Mesenchymal stem cell (in vitro differentiated cells and primary cell): ENCODE measurements around the gene PRND.

Experiments
- DNase-seq: peaks from one replicate; pipeline ENCODE4 v3.0.0-alpha.2; 2013
- H2AFZ ChIP-seq: one replicate; pipeline ENCODE4 v1.6.1; 2013; ENCODE audit warnings: low read depth, mild to moderate bottlenecking, control low read depth, inconsistent platforms, low read length, moderate library complexity
- H2AK5ac ChIP-seq: 2 replicates; pipeline ENCODE4 v1.6.1; 2013; ENCODE audit warnings: low read length, moderate library complexity, mild to moderate bottlenecking, inconsistent platforms; ENCODE audit not compliant: severe bottlenecking
- H2BK120ac ChIP-seq: one replicate; pipeline ENCODE4 v1.6.1; 2013; ENCODE audit warnings: low read depth, mild to moderate bottlenecking, inconsistent platforms, low read length, moderate library complexity
- H2BK12ac ChIP-seq, 2 experiments: one replicate each; pipeline ENCODE4 v1.6.1; 2013; ENCODE audit warnings: inconsistent platforms in 2 of 2, low read length in 2 of 2, mild to moderate bottlenecking in 2 of 2, moderate library complexity in 2 of 2, control low read depth in 1 of 2
- H2BK15ac ChIP-seq: one replicate; pipeline ENCODE4 v1.6.1; 2013; ENCODE audit warnings: mild to moderate bottlenecking, low read depth, inconsistent platforms; ENCODE audit not compliant: poor library complexity, severe bottlenecking
- H2BK5ac ChIP-seq: 2 replicates; pipeline ENCODE4 v1.6.1; 2013; ENCODE audit warnings: low read depth, mild to moderate bottlenecking, low read length, control low read depth, inconsistent platforms; ENCODE audit not compliant: poor library complexity, severe bottlenecking
- H3K14ac ChIP-seq, 2 experiments: one replicate each; pipeline ENCODE4 v1.6.1; 2013; ENCODE audit warnings: inconsistent platforms in 2 of 2, low read length in 2 of 2, control low read depth in 1 of 2, mild to moderate bottlenecking in 1 of 2, moderate library complexity in 1 of 2
- H3K18ac ChIP-seq, 2 experiments: one replicate each; pipeline ENCODE4 v1.6.1; 2013; ENCODE audit warnings: inconsistent platforms in 2 of 2, low read length in 2 of 2, control low read depth in 1 of 2, low read depth in 1 of 2, mild to moderate bottlenecking in 1 of 2
- H3K23ac ChIP-seq, 2 experiments: one replicate each; pipeline ENCODE4 v1.6.1; 2013; ENCODE audit warnings: inconsistent platforms in 2 of 2, low read length in 2 of 2, mild to moderate bottlenecking in 2 of 2, moderate library complexity in 2 of 2, control low read depth in 1 of 2
- H3K27ac ChIP-seq: 2 replicates; pipeline ENCODE4 v1.5.1; 2013; ENCODE audit warnings: mild to moderate bottlenecking, moderate library complexity, low read length, control low read depth, inconsistent platforms; ENCODE audit not compliant: poor library complexity, severe bottlenecking
- H3K27me3 ChIP-seq, 2 experiments: 2 replicates each; pipeline versions ENCODE4 v1.6.1 to v1.7.0; 2013; ENCODE audit warnings: low read length in 2 of 2, mild to moderate bottlenecking in 2 of 2, moderate library complexity in 2 of 2, control low read depth in 1 of 2, inconsistent platforms in 1 of 2; ENCODE audit not compliant: control insufficient read depth in 1 of 2, insufficient read depth in 1 of 2
- H3K36me3 ChIP-seq, 2 experiments: 2 replicates each; pipeline versions ENCODE4 v1.6.1 to v1.7.0; 2013; ENCODE audit warnings: low read length in 2 of 2, control low read depth in 1 of 2, inconsistent platforms in 1 of 2, low read depth in 1 of 2, mild to moderate bottlenecking in 1 of 2; ENCODE audit not compliant: insufficient read depth in 2 of 2, control insufficient read depth in 1 of 2
- H3K4ac ChIP-seq, 2 experiments: one replicate each; pipeline ENCODE4 v1.6.1; 2013; ENCODE audit warnings: inconsistent platforms in 2 of 2, low read length in 2 of 2, mild to moderate bottlenecking in 2 of 2, moderate library complexity in 2 of 2, control low read depth in 1 of 2, low read depth in 1 of 2
- H3K4me1 ChIP-seq: 2 replicates; pipeline ENCODE4 v1.6.1; 2013; ENCODE audit warnings: low read depth, low read length, control low read depth; ENCODE audit not compliant: control insufficient read depth, insufficient read depth
- H3K4me2 ChIP-seq: 2 replicates; pipeline ENCODE4 v1.6.1; 2013; ENCODE audit warnings: low read length, mild to moderate bottlenecking, inconsistent platforms; ENCODE audit not compliant: poor library complexity, severe bottlenecking
- H3K4me3 ChIP-seq, 2 experiments: 2 replicates each; pipeline versions ENCODE4 v1.5.1 to v1.7.0; 2013; ENCODE audit warnings: low read length in 2 of 2, mild to moderate bottlenecking in 2 of 2, control low read depth in 1 of 2, low read depth in 1 of 2; ENCODE audit not compliant: insufficient read depth in 1 of 2
- H3K79me1 ChIP-seq: replicated peaks from 2 replicates; pipeline ENCODE4 v1.6.1; 2013; ENCODE audit warnings: mild to moderate bottlenecking, control low read depth, low read length, inconsistent platforms; ENCODE audit not compliant: poor library complexity, severe bottlenecking
- H3K9ac ChIP-seq: 2 replicates; pipeline ENCODE4 v1.7.0; 2013; ENCODE audit warnings: mild to moderate bottlenecking, low read length, moderate library complexity
- H3K9me3 ChIP-seq: 2 replicates; pipeline ENCODE4 v1.7.0; 2013; ENCODE audit warnings: mild to moderate bottlenecking, low read length; ENCODE audit not compliant: control insufficient read depth
- H4K8ac ChIP-seq: one replicate; pipeline ENCODE4 v1.6.1; 2013; ENCODE audit warnings: inconsistent platforms, mild to moderate bottlenecking, low read length, moderate library complexity
- H4K91ac ChIP-seq: one replicate; pipeline ENCODE4 v1.6.1; 2013; ENCODE audit warnings: mild to moderate bottlenecking, low read length, inconsistent platforms
- WGBS: methylation state at CpG from one replicate; pipeline ENCODE4 v1.1.7; 2013; ENCODE audit warnings: mixed read lengths; 5-methylcytosine and 5-hydroxymethylcytosine counted together

PRND gene

GRCh38 chr20:4765681-4766080 lies 44.0 kb downstream of the PRND start:
- H3K4ac ChIP-seq: no peak overlapping the region
- H2AFZ ChIP-seq: no peak overlapping the region
- H2BK15ac ChIP-seq: no peak overlapping the region
- H3K4me3 ChIP-seq: no peak overlapping the region
- 100% methylated on average over 3 of the region's 3 CpGs for WGBS
- no peak for DNase-seq
- H4K91ac ChIP-seq: no peak overlapping the region
- peaks cover 6% of the 10 kb centered on the region for H3K4me1 ChIP-seq
- no peak overlapping the region for H2BK5ac ChIP-seq
- H3K9ac ChIP-seq: no peak overlapping the region
- H4K8ac ChIP-seq: no peak overlapping the region
- H3K27me3 ChIP-seq: no peaks in the 10 kb centered on the region
- H3K27ac ChIP-seq: no peak overlapping the region
- H3K4me2 ChIP-seq: no peak overlapping the region
- H2BK120ac ChIP-seq: no peak overlapping the region
- H3K18ac ChIP-seq: no peak overlapping the region
- H3K79me1 ChIP-seq: no peaks in the 10 kb centered on the region
- no peak overlapping the region for H2BK12ac ChIP-seq
- H3K23ac ChIP-seq: no peak overlapping the region
- H2AK5ac ChIP-seq: no peak overlapping the region
- no peak overlapping the region for H3K14ac ChIP-seq
- H3K36me3 ChIP-seq: no peaks in the 10 kb centered on the region
- H3K9me3 ChIP-seq: no peaks in the 10 kb centered on the region

- H3K27ac ChIP-seq: no peak overlapping the region
- H4K91ac ChIP-seq: no peak overlapping the region
- no peak overlapping the region for H2BK5ac ChIP-seq
- H2BK12ac ChIP-seq: no peak overlapping the region
- H3K4me3 ChIP-seq: no peak overlapping the region
- no peak overlapping the region for H4K8ac ChIP-seq
- H3K18ac ChIP-seq: no peak overlapping the region
- no peak overlapping the region for H3K14ac ChIP-seq
- no peak overlapping the region for H2AK5ac ChIP-seq
- H3K36me3 ChIP-seq: no peaks in the 10 kb centered on the region
- no peak for DNase-seq
- no peaks in the 10 kb centered on the region for H3K4me1 ChIP-seq
- no peak overlapping the region for H2BK15ac ChIP-seq
- H3K23ac ChIP-seq: no peak overlapping the region
- H2AFZ ChIP-seq: no peak overlapping the region
- H2BK120ac ChIP-seq: no peak overlapping the region
- H3K79me1 ChIP-seq: no peaks in the 10 kb centered on the region
- H3K4me2 ChIP-seq: no peak overlapping the region
- peaks cover 3% of the 10 kb centered on the region for H3K9me3 ChIP-seq
- H3K27me3 ChIP-seq: no peaks in the 10 kb centered on the region
- 57% methylated on average over 2 of the region's 2 CpGs for WGBS
- H3K4ac ChIP-seq: no peak overlapping the region
- H3K9ac ChIP-seq: no peak overlapping the region
Observed at GRCh38 chr20:4766631-4767030, 44.9 kb downstream of the PRND start.

GRCh38 chr20:4767084-4767483 lies 45.4 kb downstream of the PRND start:
- H3K4me2 ChIP-seq: no peak overlapping the region
- H3K27ac ChIP-seq: no peak overlapping the region
- 79% methylated on average over 3 of the region's 3 CpGs for WGBS
- H4K8ac ChIP-seq: no peak overlapping the region
- H2AK5ac ChIP-seq: no peak overlapping the region
- no peak overlapping the region for H2BK120ac ChIP-seq
- H3K9ac ChIP-seq: no peak overlapping the region
- H3K4ac ChIP-seq: no peak overlapping the region
- H2BK5ac ChIP-seq: no peak overlapping the region
- H2AFZ ChIP-seq: no peak overlapping the region
- no peaks in the 10 kb centered on the region for H3K79me1 ChIP-seq
- H3K23ac ChIP-seq: no peak overlapping the region
- H3K27me3 ChIP-seq: no peaks in the 10 kb centered on the region
- no peak overlapping the region for H2BK12ac ChIP-seq
- no peaks in the 10 kb centered on the region for H3K36me3 ChIP-seq
- peaks cover 7% of the 10 kb centered on the region for H3K9me3 ChIP-seq
- no peak overlapping the region for H3K4me3 ChIP-seq
- no peaks in the 10 kb centered on the region for H3K4me1 ChIP-seq
- no peak for DNase-seq
- H3K18ac ChIP-seq: no peak overlapping the region
- H3K14ac ChIP-seq: no peak overlapping the region
- no peak overlapping the region for H4K91ac ChIP-seq
- no peak overlapping the region for H2BK15ac ChIP-seq

GRCh38 chr20:4769328-4769727 lies 47.6 kb downstream of the PRND start:
- Histone ChIP-seq H3K9ac (no peak overlapping the region), H3K23ac (no peak overlapping the region), H2BK15ac (no peak overlapping the region), H3K4ac (no peak overlapping the region), H3K4me1 (no peaks in the 10 kb centered on the region), H2BK120ac (no peak overlapping the region), H4K8ac (no peak overlapping the region), H2BK5ac (no peak overlapping the region), H3K4me2 (no peak overlapping the region), H3K27ac (no peak overlapping the region), H3K36me3 (no peaks in the 10 kb centered on the region), H2AFZ (no peak overlapping the region), H3K27me3 (no peaks in the 10 kb centered on the region), H2AK5ac (no peak overlapping the region), H4K91ac (no peak overlapping the region), H3K14ac (no peak overlapping the region), H3K4me3 (no peak overlapping the region), H2BK12ac (no peak overlapping the region), H3K18ac (no peak overlapping the region), H3K79me1 (no peaks in the 10 kb centered on the region), H3K9me3 (peaks cover 14% of the 10 kb centered on the region)
- no peak for DNase-seq
- 59% methylated on average over 2 of the region's 2 CpGs for WGBS
